Mesendoderm (in vitro differentiated cells): ENCODE measurements around the gene RAB33A.
A peak's percentile ranks its signal among the peaks of the same experiment; 100 is the strongest.

Source experiments
- DNase-seq: peaks from one replicate; pipeline ENCODE4 v3.0.0; 2013
- H2AK5ac ChIP-seq: 2 replicates; pipeline ENCODE4 v1.6.1; 2013; ENCODE audit warnings: low read length, inconsistent platforms
- H2BK120ac ChIP-seq: 2 replicates; pipeline ENCODE4 v1.6.1; 2013; ENCODE audit warnings: low read depth, mild to moderate bottlenecking, low read length, moderate library complexity, mixed read lengths
- H2BK15ac ChIP-seq: replicated peaks from 2 replicates; pipeline ENCODE4 v1.6.1; 2013; ENCODE audit warnings: low read depth, mild to moderate bottlenecking, moderate library complexity
- H2BK5ac ChIP-seq: 2 replicates; pipeline ENCODE4 v1.6.1; 2013; ENCODE audit warnings: low read length, inconsistent platforms
- H3K18ac ChIP-seq: 2 replicates; pipeline ENCODE4 v1.6.1; 2013; ENCODE audit warnings: mild to moderate bottlenecking, low read length, mixed read lengths
- H3K23ac ChIP-seq: one replicate; pipeline ENCODE4 v1.6.1; 2013; ENCODE audit warnings: low read length
- H3K27ac ChIP-seq: 2 replicates; pipeline ENCODE4 v1.5.1; 2013; ENCODE audit warnings: low read depth, mild to moderate bottlenecking, inconsistent platforms, low read length, moderate library complexity
- H3K27me3 ChIP-seq: 2 replicates; pipeline ENCODE4 v1.6.1; 2013; ENCODE audit warnings: low read length, control low read depth, mild to moderate bottlenecking, inconsistent platforms; ENCODE audit not compliant: insufficient read depth, poor library complexity
- H3K36me3 ChIP-seq: 2 replicates; pipeline ENCODE4 v1.6.1; 2013; ENCODE audit warnings: low read length, inconsistent platforms; ENCODE audit not compliant: control insufficient read depth, insufficient read depth
- H3K4ac ChIP-seq: one replicate; pipeline ENCODE4 v1.6.1; 2013; ENCODE audit warnings: low read depth, mild to moderate bottlenecking, low read length, moderate library complexity
- H3K4me1 ChIP-seq: 2 replicates; pipeline ENCODE4 v1.6.1; 2013; ENCODE audit warnings: low read depth, low read length, inconsistent platforms; ENCODE audit not compliant: control insufficient read depth
- H3K4me2 ChIP-seq: 2 replicates; pipeline ENCODE4 v1.6.1; 2013; ENCODE audit warnings: low read length
- H3K4me3 ChIP-seq: 2 replicates; pipeline ENCODE4 v1.5.1; 2013; ENCODE audit warnings: mild to moderate bottlenecking, low read length
- H3K56ac ChIP-seq: one replicate; pipeline ENCODE4 v1.6.1; 2013; ENCODE audit warnings: low read length
- H3K79me1 ChIP-seq: 2 replicates; pipeline ENCODE4 v1.6.1; 2013; ENCODE audit warnings: low read length, inconsistent platforms
- H3K79me2 ChIP-seq: 2 replicates; pipeline ENCODE4 v1.6.1; 2013; ENCODE audit warnings: mild to moderate bottlenecking, low read length; ENCODE audit not compliant: control insufficient read depth, insufficient read depth
- H3K9ac ChIP-seq: 2 replicates; pipeline ENCODE4 v1.6.1; 2013; ENCODE audit warnings: low read length, inconsistent platforms
- H4K5ac ChIP-seq: one replicate; pipeline ENCODE4 v1.6.1; 2013; ENCODE audit warnings: low read length
- H4K8ac ChIP-seq: one replicate; pipeline ENCODE4 v1.6.1; 2013; ENCODE audit warnings: low read depth, mild to moderate bottlenecking, control low read depth, low read length, moderate library complexity
- WGBS: extraction: QIAGEN DNeasy Blood & Tissue Kit; methylation state at CpG from one replicate; pipeline ENCODE4 v1.1.7; 2013; ENCODE audit warnings: low lambda C conversion rate, missing lambda C conversion rate; ENCODE audit not compliant: insufficient coverage; ENCODE audit errors: extremely low coverage; 5-methylcytosine and 5-hydroxymethylcytosine counted together

The RAB33A gene

GRCh38 chrX:130136961-130137360 lies 34.8 kb upstream of the RAB33A start:
- Histone ChIP-seq H3K4ac (no peak overlapping the region), H4K5ac (no peak overlapping the region), H2AK5ac (no peak overlapping the region), H3K18ac (no peak overlapping the region), H2BK120ac (no peak overlapping the region), H3K36me3 (no peaks in the 10 kb centered on the region), H4K8ac (no peak overlapping the region), H2BK5ac (no peak overlapping the region), H3K4me1 (no peaks in the 10 kb centered on the region), H3K23ac (no peak overlapping the region), H2BK15ac (no peak overlapping the region), H3K79me1 (no peaks in the 10 kb centered on the region), H3K27ac (no peak overlapping the region), H3K9ac (no peak overlapping the region), H3K4me2 (no peak overlapping the region), H3K79me2 (no peaks in the 10 kb centered on the region), H3K56ac (no peak overlapping the region), H3K27me3 (no peaks in the 10 kb centered on the region), H3K4me3 (no peak overlapping the region)
- DNase-seq = no peak
- no CpG with 5 or more reads among the region's 8 CpGs for WGBS

- no CpG with 5 or more reads among the region's 3 CpGs for WGBS
- Histone ChIP-seq H3K79me2 (no peaks in the 10 kb centered on the region), H2BK120ac (no peak overlapping the region), H3K36me3 (no peaks in the 10 kb centered on the region), H3K4me3 (no peak overlapping the region), H2BK5ac (no peak overlapping the region), H2AK5ac (no peak overlapping the region), H3K4me2 (no peak overlapping the region), H3K56ac (no peak overlapping the region), H3K18ac (no peak overlapping the region), H3K4ac (no peak overlapping the region), H4K5ac (no peak overlapping the region), H3K9ac (no peak overlapping the region), H2BK15ac (no peak overlapping the region), H3K4me1 (no peaks in the 10 kb centered on the region), H3K27ac (no peak overlapping the region), H3K23ac (no peak overlapping the region), H3K79me1 (no peaks in the 10 kb centered on the region), H4K8ac (no peak overlapping the region), H3K27me3 (no peaks in the 10 kb centered on the region)
- peak; percentile 55 for DNase-seq
Observed at GRCh38 chrX:130139474-130140201, 32.1 kb upstream of the RAB33A start.

- DNase-seq = no peak
- Histone ChIP-seq H2BK5ac (no peak overlapping the region), H3K79me2 (no peaks in the 10 kb centered on the region), H3K27me3 (no peaks in the 10 kb centered on the region), H3K4me2 (no peak overlapping the region), H3K9ac (no peak overlapping the region), H3K23ac (no peak overlapping the region), H2BK15ac (no peak overlapping the region), H4K5ac (no peak overlapping the region), H3K4me3 (no peak overlapping the region), H3K4me1 (no peaks in the 10 kb centered on the region), H3K56ac (no peak overlapping the region), H3K79me1 (no peaks in the 10 kb centered on the region), H3K36me3 (no peaks in the 10 kb centered on the region), H3K4ac (no peak overlapping the region), H4K8ac (no peak overlapping the region), H3K18ac (no peak overlapping the region), H3K27ac (no peak overlapping the region), H2BK120ac (no peak overlapping the region), H2AK5ac (no peak overlapping the region)
- WGBS = no CpG with 5 or more reads among the region's 3 CpGs
Observed at GRCh38 chrX:130144509-130144908, 27.3 kb upstream of the RAB33A start.

GRCh38 chrX:130145123-130145522 lies 26.6 kb upstream of the RAB33A start:
- H3K79me1 ChIP-seq = no peaks in the 10 kb centered on the region
- H3K18ac ChIP-seq = no peak overlapping the region
- H2BK120ac ChIP-seq = no peak overlapping the region
- H2BK5ac ChIP-seq = no peak overlapping the region
- no peak overlapping the region for H3K4me3 ChIP-seq
- H3K4me2 ChIP-seq = no peak overlapping the region
- H3K36me3 ChIP-seq = no peaks in the 10 kb centered on the region
- no peak overlapping the region for H3K56ac ChIP-seq
- no CpG with 5 or more reads among the region's 4 CpGs for WGBS
- H3K27ac ChIP-seq = no peak overlapping the region
- no peaks in the 10 kb centered on the region for H3K27me3 ChIP-seq
- no peak overlapping the region for H2BK15ac ChIP-seq
- no peak overlapping the region for H3K23ac ChIP-seq
- no peaks in the 10 kb centered on the region for H3K79me2 ChIP-seq
- no peak overlapping the region for H4K5ac ChIP-seq
- no peak overlapping the region for H4K8ac ChIP-seq
- H2AK5ac ChIP-seq = no peak overlapping the region
- no peak overlapping the region for H3K4ac ChIP-seq
- DNase-seq = no peak
- no peak overlapping the region for H3K9ac ChIP-seq
- no peaks in the 10 kb centered on the region for H3K4me1 ChIP-seq

- H3K36me3 ChIP-seq = no peaks in the 10 kb centered on the region
- no peak overlapping the region for H3K4me3 ChIP-seq
- H3K79me1 ChIP-seq = no peaks in the 10 kb centered on the region
- no peak for DNase-seq
- H3K4me1 ChIP-seq = no peaks in the 10 kb centered on the region
- no peak overlapping the region for H2BK5ac ChIP-seq
- H3K56ac ChIP-seq = no peak overlapping the region
- H4K8ac ChIP-seq = no peak overlapping the region
- no peak overlapping the region for H3K4me2 ChIP-seq
- no peak overlapping the region for H3K27ac ChIP-seq
- no CpG with 5 or more reads among the region's 5 CpGs for WGBS
- no peaks in the 10 kb centered on the region for H3K79me2 ChIP-seq
- no peaks in the 10 kb centered on the region for H3K27me3 ChIP-seq
- H2AK5ac ChIP-seq = no peak overlapping the region
- H4K5ac ChIP-seq = no peak overlapping the region
- no peak overlapping the region for H3K18ac ChIP-seq
- no peak overlapping the region for H3K4ac ChIP-seq
- no peak overlapping the region for H2BK15ac ChIP-seq
- no peak overlapping the region for H3K23ac ChIP-seq
- no peak overlapping the region for H2BK120ac ChIP-seq
- no peak overlapping the region for H3K9ac ChIP-seq
Observed at GRCh38 chrX:130147631-130148030, 24.1 kb upstream of the RAB33A start.

- no peak overlapping the region for H2BK5ac ChIP-seq
- no peak for DNase-seq
- H3K56ac ChIP-seq = no peak overlapping the region
- H3K27ac ChIP-seq = no peak overlapping the region
- H3K79me2 ChIP-seq = no peaks in the 10 kb centered on the region
- H3K9ac ChIP-seq = no peak overlapping the region
- H2BK15ac ChIP-seq = no peak overlapping the region
- H3K27me3 ChIP-seq = no peaks in the 10 kb centered on the region
- H4K8ac ChIP-seq = no peak overlapping the region
- no peak overlapping the region for H4K5ac ChIP-seq
- H3K4me3 ChIP-seq = no peak overlapping the region
- no peak overlapping the region for H3K18ac ChIP-seq
- H3K4ac ChIP-seq = no peak overlapping the region
- H3K4me2 ChIP-seq = no peak overlapping the region
- no peaks in the 10 kb centered on the region for H3K79me1 ChIP-seq
- H2AK5ac ChIP-seq = no peak overlapping the region
- H3K23ac ChIP-seq = no peak overlapping the region
- no peaks in the 10 kb centered on the region for H3K36me3 ChIP-seq
- no CpG with 5 or more reads among the region's 2 CpGs for WGBS
- no peaks in the 10 kb centered on the region for H3K4me1 ChIP-seq
- no peak overlapping the region for H2BK120ac ChIP-seq
Observed at GRCh38 chrX:130155564-130155963, 16.2 kb upstream of the RAB33A start.
